ENCODE results near the gene PGK1.
"Not testable (repeated sequence)": the region's sequence is repeated elsewhere in the genome, so short reads cannot be mapped to it uniquely, and the experiment has no call there.

PGK1 gene

DNA sequence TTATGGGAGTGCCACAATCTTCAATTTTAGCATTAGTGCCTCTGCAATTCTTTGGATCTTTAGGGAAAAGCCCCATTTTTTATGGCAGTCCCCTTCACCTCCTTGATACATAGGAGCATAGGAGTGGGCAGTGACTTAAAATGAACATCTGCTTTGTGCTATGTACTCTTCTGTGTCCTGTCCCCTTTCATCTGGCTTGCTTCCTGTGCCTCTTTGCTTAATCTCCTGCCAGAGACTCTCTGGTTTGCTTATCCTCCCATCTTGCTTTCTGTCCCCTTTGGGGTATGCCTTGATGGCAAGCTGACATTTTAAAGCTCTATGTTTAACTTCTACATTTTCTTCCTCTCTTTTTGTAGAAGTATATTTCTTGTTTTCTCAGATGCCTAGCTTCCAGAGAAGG lies 12.3 kb downstream of the PGK1 start:
- no peak for DNase-seq (ENCODE audit: low read depth in 2 of 2)

DNA sequence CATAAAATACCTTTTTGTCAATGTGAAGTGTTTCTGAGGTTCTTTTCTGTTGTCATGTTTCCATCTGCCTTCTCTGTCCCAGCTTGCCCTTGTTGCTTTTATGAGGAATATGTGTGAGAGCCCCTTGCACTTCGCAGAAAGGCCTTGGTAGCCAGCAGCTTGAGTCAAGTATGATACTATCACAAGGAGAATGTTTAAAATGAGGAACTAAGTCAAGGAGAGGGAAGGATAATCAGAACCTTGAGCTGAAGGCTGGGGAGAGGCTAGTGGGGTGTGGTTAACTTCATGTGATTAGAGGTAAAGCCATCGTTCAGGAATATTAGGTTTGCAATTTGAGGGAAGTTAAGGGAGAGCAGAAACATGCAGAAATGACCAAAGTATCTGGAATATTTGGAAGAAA lies 12.7 kb downstream of the PGK1 start:
- no peak for DNase-seq (ENCODE audit: low read depth in 2 of 2)

DNA sequence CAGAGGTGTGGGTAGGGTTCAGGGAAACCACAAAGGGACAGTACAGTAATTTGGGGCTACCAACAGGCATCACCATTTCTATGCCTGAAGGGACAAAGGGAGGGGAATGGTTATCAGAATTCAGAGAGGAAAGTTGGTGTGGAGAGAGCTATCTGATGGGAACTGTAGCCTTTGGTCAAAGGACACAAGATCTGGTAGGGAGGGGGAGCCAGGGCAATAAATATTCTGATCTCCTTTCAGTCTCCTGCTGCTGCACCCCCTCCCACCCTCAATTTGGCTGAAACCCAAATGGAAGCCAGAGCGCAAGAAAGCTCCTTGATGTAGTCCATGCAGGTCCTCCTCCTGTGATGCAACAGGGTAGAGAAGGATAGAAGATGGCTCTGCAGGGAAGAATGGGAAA lies 14.6 kb downstream of the PGK1 start:
- DNase-seq (ENCODE audit: low read depth in 2 of 2) = no peak

DNA sequence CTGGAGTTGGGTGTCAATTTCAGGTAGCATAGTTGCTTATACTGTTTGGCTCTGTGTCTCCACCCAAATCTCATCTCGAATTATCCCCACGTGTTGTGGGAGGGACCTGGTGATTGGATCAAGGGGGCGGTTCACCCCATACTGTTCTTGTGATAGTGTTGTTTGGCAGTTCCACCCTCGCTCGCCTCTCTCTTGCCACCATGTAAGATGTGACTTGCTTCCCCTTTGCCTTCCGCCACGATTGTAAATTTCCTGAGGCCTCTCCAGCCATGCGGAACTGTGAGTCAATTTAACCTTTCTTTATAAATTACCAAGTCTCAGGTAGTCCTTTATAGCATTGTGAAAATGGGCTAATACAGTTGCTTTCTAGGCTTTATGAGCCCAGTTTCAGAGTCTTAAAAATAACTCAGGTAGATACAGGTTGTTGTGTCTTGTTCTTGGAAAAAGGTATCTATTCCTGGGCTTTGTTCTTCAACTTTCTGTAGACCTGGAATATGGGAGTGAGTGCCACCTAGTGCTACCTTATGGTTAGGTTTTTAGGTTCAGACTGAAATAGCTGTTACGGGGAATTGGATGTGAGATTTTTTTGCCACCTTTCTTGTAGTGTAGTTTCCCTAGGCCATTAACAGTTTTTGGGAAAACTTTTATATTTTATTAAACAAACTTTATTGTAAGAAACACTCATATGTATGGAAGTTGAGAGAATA lies 15.6 kb downstream of the PGK1 start:
- DNase-seq (ENCODE audit: low read depth in 2 of 2) = no peak

DNA sequence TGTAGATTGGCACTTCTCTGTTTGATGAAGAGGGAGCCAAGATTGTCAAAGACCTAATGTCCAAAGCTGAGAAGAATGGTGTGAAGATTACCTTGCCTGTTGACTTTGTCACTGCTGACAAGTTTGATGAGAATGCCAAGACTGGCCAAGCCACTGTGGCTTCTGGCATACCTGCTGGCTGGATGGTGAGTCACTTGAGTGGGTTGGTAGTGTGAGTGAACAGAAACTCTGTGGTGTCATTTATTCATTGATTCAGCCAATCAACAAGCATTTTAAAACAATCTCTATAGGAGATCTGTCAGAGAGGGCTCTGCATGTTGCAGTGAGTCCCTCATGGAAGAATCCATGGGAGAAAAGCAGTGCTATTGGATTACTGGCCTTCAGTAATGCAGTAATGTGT lies 19.1 kb downstream of the PGK1 start:
- DNase-seq (ENCODE audit: low read depth in 2 of 2) = no peak

- DNase-seq (ENCODE audit: low read depth in 2 of 2) = no peak
These were observed 20.3 kb downstream of the PGK1 start for GRCh38 chrX:78124307-78124706.

DNA sequence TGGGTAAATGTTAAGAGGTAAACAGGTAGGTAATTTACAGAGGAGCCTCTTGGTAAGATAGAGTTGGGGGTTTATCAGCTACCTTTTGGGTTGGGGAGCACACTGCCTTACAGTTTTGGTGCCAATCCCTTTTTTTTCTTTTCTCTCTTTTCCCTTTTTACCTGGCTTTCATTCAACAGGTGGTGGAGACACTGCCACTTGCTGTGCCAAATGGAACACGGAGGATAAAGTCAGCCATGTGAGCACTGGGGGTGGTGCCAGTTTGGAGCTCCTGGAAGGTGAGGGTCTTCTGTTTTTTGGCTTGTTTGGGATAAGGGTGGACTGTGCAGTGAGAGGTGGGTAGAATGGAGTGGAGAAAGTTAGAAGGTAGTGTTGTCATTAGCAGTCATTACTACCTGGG lies 21.1 kb downstream of the PGK1 start:
- no peak for DNase-seq (ENCODE audit: low read depth in 2 of 2)

- not testable (repeated sequence) for DNase-seq (ENCODE audit: low read depth in 2 of 2)
These were observed 21.7 kb downstream of the PGK1 start for GRCh38 chrX:78125781-78126180.

GRCh38 chrX:78129714-78130113 lies 25.7 kb downstream of the PGK1 start:
- DNase-seq (ENCODE audit: low read depth in 2 of 2) = no peak

DNA sequence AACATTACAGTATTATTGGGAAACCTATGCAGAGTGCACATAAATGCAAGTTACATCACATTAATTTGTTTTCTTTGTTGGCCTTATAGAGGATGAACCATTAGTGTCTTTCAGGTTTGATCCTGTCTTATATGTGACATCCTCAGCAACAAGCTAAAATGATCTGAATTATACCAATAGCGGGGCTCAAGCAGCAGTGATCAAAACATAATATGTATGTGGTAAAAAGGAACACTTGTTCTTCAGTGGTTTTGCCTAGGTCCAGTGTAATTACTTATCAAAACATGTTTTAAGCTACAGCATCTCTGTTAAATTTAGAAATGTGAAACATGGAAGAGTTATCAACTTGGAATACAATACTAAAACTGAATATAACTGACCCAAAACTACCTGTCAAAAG lies 26.3 kb downstream of the PGK1 start:
- DNase-seq (ENCODE audit: low read depth in 2 of 2) = no peak

GRCh38 chrX:78131117-78131516 lies 27.1 kb downstream of the PGK1 start:
- no peak for DNase-seq (ENCODE audit: low read depth in 2 of 2)

DNA sequence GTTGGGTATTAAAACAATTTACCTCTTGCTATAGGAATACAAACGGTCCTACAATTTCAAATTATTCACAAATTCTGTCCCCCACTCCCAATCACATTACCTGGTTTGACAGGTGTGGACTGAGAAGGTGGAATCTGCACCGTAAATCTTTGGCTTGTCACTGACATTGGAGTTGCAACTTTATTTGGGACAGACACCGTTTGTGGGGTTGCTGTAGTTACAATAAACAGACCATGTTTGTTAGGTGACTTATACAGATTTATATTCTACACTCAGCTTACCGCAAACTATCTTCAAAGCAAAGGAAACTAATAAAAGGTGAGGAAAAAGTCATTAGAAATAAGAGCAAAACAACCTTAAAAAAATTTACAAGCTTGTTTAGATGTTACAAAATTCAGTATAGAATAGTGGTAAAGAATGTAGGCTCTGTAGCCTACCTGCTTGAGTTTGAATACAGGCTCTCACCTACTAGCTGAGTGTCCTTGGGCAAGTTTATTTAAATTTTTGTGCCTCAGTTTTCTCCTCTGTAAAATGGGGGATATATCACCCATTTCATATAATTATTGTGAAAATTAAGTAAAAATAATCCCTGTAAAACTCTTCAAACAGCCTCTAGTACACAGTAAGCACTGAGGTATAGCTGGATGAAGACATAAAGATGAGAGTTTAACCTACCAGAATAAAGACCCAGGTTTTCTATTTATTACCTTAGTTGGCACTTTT lies 29.4 kb downstream of the PGK1 start:
- DNase-seq (ENCODE audit: low read depth in 2 of 2) = no peak

GRCh38 chrX:78139160-78140123 lies 35.4 kb downstream of the PGK1 start, which contains the start of gene TAF9B:
TSS of gene TAF9B (minus strand) at chrX:78139650. CDS start at chrX:78139611, 39 bp downstream.
- DNase-seq (ENCODE audit: low read depth in 2 of 2) = peak; percentile 65 to 73

GRCh38 chrX:78140206-78140605 lies 36.2 kb downstream of the PGK1 start:
- no peak for DNase-seq (ENCODE audit: low read depth in 2 of 2)

DNA sequence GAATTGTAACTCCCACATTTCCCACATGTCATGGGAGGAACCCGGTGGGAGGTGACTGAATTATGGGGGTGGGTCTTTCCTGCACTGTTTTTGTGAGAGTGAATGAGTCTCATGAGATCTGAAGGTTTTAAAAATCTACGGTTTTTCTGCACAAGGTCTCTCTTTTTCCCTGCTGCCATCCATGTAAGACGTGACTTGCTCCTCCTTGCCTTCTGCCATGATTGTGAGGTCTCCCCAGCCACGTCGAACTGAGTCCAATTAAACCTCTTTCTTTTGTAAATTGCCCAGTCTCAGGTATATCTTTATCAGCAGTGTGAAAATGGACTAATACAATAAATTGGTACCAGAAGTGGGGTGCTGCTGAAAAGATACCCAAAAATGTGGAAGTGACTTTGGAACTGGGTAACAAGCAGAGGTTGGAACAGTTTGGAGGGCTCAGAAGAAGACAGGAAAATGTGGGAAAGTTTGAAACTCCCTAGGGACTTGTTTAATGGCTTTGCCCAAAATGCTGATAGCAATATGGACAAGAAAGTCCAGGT lies 43.0 kb downstream of the PGK1 start:
- not testable (repeated sequence) for DNase-seq (ENCODE audit: low read depth in 2 of 2)

DNA sequence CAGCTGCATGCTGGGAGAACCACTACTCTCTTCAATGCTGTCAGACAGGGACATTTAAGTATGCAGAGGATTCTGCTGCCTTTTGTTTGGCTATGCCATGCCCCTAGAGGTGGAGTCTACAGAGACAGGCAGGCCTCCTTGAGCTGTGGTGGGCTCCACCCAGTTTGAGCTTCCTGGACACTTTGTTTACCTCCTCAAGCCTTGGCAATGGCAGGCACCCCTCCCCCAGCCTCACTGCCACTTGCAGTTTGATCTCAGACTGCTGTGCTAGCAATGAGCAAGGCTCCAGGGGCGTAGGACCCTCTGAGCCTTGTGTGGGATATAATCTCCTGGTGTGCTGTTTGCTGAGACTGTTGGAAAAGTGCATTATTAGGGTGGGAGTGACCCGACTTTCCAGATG lies 53.3 kb downstream of the PGK1 start:
- not testable (repeated sequence) for DNase-seq (ENCODE audit: low read depth in 2 of 2)

GRCh38 chrX:78157846-78158245 lies 53.8 kb downstream of the PGK1 start:
- DNase-seq (ENCODE audit: low read depth in 2 of 2) = not testable (repeated sequence)

- DNase-seq (ENCODE audit: low read depth in 2 of 2) = not testable (repeated sequence)
These were observed 56.7 kb downstream of the PGK1 start for GRCh38 chrX:78160711-78161110.

- DNase-seq (ENCODE audit: low read depth in 2 of 2) = not testable (repeated sequence)
These were observed 59.1 kb downstream of the PGK1 start for GRCh38 chrX:78163175-78163574.

- DNase-seq (ENCODE audit: low read depth in 2 of 2) = no peak
These were observed 61.4 kb downstream of the PGK1 start for GRCh38 chrX:78165425-78165824.

- no peak for DNase-seq (ENCODE audit: low read depth in 2 of 2)
These were observed 64.0 kb downstream of the PGK1 start for GRCh38 chrX:78168065-78168464.

Data from stimulated activated CD4-positive, alpha-beta T cell treated with anti-CD3 and anti-CD28 coated beads, Interleukin-12 subunit alpha, Interleukin-12 subunit beta, amount 100 ng/mL, for 24 hours (primary cell).